ENCODE results near the gene CHRNA9. TPM values are rescaled to one million over a fixed set of nuclear protein-coding genes. Genes with fewer than 3 reads are reported as not detected.
"Not testable (repeated sequence)": the region's sequence is repeated elsewhere in the genome, so short reads cannot be mapped to it uniquely, and the experiment has no call there.

CHRNA9 gene
- total and polyA plus RNA-seq, 2 experiments from 2014 or later, result 0.58 to 5.7 TPM

DNA sequence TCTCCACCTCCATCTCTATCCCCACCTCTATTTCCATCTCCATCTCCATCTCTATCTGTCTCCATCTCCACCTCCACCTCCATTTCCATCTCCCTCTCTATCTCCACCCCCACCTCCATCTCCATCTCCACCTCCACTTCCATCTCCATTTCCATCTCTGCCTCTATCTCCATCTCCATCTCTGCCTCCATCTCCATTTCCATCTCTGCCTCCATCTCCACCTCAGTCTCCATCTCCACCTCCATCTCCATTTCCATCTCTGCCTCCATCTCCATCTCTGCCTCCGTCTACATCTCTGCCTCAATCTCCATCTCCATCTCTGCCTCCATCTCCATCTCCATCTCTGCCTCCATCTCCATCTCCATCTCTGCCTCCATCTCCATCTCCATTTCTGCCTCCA, 40.8 kb upstream of the CHRNA9 start (continued):
- TF ChIP-seq, protein P1, sequence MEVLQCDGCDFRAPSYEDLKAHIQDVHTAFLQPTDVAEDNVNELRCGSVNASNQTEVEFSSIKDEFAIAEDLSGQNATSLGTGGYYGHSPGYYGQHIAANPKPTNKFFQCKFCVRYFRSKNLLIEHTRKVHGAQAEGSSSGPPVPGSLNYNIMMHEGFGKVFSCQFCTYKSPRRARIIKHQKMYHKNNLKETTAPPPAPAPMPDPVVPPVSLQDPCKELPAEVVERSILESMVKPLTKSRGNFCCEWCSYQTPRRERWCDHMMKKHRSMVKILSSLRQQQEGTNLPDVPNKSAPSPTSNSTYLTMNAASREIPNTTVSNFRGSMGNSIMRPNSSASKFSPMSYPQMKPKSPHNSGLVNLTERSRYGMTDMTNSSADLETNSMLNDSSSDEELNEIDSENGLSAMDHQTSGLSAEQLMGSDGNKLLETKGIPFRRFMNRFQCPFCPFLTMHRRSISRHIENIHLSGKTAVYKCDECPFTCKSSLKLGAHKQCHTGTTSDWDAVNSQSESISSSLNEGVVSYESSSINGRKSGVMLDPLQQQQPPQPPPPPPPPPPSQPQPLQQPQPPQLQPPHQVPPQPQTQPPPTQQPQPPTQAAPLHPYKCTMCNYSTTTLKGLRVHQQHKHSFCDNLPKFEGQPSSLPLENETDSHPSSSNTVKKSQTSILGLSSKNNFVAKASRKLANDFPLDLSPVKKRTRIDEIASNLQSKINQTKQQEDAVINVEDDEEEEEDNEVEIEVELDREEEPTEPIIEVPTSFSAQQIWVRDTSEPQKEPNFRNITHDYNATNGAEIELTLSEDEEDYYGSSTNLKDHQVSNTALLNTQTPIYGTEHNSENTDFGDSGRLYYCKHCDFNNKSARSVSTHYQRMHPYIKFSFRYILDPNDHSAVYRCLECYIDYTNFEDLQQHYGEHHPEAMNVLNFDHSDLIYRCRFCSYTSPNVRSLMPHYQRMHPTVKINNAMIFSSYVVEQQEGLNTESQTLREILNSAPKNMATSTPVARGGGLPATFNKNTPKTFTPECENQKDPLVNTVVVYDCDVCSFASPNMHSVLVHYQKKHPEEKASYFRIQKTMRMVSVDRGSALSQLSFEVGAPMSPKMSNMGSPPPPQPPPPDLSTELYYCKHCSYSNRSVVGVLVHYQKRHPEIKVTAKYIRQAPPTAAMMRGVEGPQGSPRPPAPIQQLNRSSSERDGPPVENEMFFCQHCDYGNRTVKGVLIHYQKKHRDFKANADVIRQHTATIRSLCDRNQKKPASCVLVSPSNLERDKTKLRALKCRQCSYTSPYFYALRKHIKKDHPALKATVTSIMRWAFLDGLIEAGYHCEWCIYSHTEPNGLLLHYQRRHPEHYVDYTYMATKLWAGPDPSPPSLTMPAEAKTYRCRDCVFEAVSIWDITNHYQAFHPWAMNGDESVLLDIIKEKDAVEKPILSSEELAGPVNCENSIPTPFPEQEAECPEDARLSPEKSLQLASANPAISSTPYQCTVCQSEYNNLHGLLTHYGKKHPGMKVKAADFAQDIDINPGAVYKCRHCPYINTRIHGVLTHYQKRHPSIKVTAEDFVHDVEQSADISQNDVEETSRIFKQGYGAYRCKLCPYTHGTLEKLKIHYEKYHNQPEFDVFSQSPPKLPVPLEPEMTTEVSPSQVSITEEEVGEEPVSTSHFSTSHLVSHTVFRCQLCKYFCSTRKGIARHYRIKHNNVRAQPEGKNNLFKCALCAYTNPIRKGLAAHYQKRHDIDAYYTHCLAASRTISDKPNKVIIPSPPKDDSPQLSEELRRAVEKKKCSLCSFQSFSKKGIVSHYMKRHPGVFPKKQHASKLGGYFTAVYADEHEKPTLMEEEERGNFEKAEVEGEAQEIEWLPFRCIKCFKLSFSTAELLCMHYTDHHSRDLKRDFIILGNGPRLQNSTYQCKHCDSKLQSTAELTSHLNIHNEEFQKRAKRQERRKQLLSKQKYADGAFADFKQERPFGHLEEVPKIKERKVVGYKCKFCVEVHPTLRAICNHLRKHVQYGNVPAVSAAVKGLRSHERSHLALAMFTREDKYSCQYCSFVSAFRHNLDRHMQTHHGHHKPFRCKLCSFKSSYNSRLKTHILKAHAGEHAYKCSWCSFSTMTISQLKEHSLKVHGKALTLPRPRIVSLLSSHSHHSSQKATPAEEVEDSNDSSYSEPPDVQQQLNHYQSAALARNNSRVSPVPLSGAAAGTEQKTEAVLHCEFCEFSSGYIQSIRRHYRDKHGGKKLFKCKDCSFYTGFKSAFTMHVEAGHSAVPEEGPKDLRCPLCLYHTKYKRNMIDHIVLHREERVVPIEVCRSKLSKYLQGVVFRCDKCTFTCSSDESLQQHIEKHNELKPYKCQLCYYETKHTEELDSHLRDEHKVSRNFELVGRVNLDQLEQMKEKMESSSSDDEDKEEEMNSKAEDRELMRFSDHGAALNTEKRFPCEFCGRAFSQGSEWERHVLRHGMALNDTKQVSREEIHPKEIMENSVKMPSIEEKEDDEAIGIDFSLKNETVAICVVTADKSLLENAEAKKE (CRISPR knock-in tag; IDR thresholded peaks at IDR 0.05), result no peak
- no peak for TF ChIP-seq EZH2phosphoT487 (IDR thresholded peaks at IDR 0.05; ENCODE audit: unreplicated experiment)

DNA sequence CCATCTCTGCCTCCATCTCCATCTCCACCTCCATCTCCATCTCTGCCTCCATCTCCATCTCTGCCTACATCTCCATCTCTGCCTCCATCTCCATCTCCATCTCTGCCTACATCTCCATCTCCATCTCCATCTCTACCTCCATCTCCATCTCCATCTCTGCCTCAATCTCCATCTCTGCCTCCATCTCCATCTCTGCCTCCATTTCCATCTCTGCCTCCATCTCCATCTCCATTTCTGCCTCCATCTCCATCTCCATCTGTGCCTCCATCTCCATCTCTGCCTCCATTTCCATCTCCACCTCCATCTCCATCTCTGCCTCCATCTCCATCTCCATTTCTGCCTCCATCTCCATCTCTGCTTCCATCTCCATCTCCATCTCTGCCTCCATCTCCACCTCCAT, 40.1 kb upstream of the CHRNA9 start:
- not testable (repeated sequence) for DNase-seq (ENCODE audit: low spot score); ATAC-seq; H3K4me3 ChIP-seq; H3K36me3 ChIP-seq (ENCODE audit: insufficient read depth); H3K4me3 Mint-ChIP-seq; H3K27ac ChIP-seq (ENCODE audit: low read depth); H3K27ac Mint-ChIP-seq; H3K27me3 Mint-ChIP-seq (ENCODE audit: insufficient read depth, low read depth, poor library complexity); H3K36me3 Mint-ChIP-seq (ENCODE audit: low read depth); H3F3A ChIP-seq (replicated peaks; ENCODE audit: low read depth); H4K20me1 ChIP-seq (replicated peaks; ENCODE audit: insufficient read depth); H3K4me1 ChIP-seq (ENCODE audit: insufficient read depth); H2AFZ ChIP-seq; H3K9me3 Mint-ChIP-seq; H3K79me2 ChIP-seq (replicated peaks; ENCODE audit: insufficient read depth); H3K4me2 ChIP-seq; H3K27me3 ChIP-seq (ENCODE audit: insufficient read depth)
- peaks cover 11% of the 10 kb centered on the region for H3K4me1 Mint-ChIP-seq
- H3K9me2 ChIP-seq (ENCODE audit: insufficient read depth), result peaks cover 20% of the 10 kb centered on the region; the same call in 1 of the 2 replicates

GRCh38 chr4:40295572-40295971, 39.6 kb upstream of the CHRNA9 start:
- Histone ChIP-seq H3K4me2 (no peak overlapping the region), H3K4me1 (ENCODE audit: insufficient read depth) (no peaks in the 10 kb centered on the region; the same call in 1 of the 2 replicates), H3K4me3 (no peak overlapping the region), H4K20me1 (replicated peaks; ENCODE audit: insufficient read depth) (no peaks in the 10 kb centered on the region), H3K79me2 (replicated peaks; ENCODE audit: insufficient read depth) (no peaks in the 10 kb centered on the region), H3K9me2 (ENCODE audit: insufficient read depth) (peaks cover 20% of the 10 kb centered on the region; the same call in 1 of the 2 replicates), H3K27ac (ENCODE audit: low read depth) (no peak overlapping the region), H3F3A (replicated peaks; ENCODE audit: low read depth) (0 out of 2 replicates have a peak, but pooled peaks cover 2% of the 10 kb centered on the region), H3K36me3 (ENCODE audit: insufficient read depth) (no peaks in the 10 kb centered on the region), H3K27me3 (ENCODE audit: insufficient read depth) (no peaks in the 10 kb centered on the region), H2AFZ (no peak overlapping the region)
- Mint-ChIP-seq H3K4me1 (peaks cover 11% of the 10 kb centered on the region), H3K9me3 (peaks cover 4% of the 10 kb centered on the region; the same call in 2 of the 3 replicates), H3K27ac (no peak overlapping the region), H3K4me3 (no peak overlapping the region), H3K36me3 (ENCODE audit: low read depth) (peaks cover 8% of the 10 kb centered on the region; the same call in 2 of the 3 replicates), H3K27me3 (ENCODE audit: insufficient read depth, low read depth, poor library complexity) (peaks cover 4% of the 10 kb centered on the region)
- ATAC-seq (no peak), DNase-seq (ENCODE audit: low spot score) (no peak)
- TF ChIP-seq, protein P1 (CRISPR knock-in tag; IDR thresholded peaks at IDR 0.05), result no peak
- no peak for TF ChIP-seq POLR2AphosphoS5 (IDR thresholded peaks at IDR 0.05; ENCODE audit: low read depth)
